Brain microvascular endothelial cell (primary cell): ENCODE measurements around the gene NUDT16.

Experiments used
- DNase-seq: peaks from one replicate; pipeline ENCODE4 v3.0.0-alpha.2; 2020
- H3K27ac ChIP-seq: fragments of 250-450 bp; sonication (Bioruptor Pico); 2 replicates; pipeline ENCODE4 v1.5.1; 2020; ENCODE audit warnings: mild to moderate bottlenecking, moderate library complexity
- H3K27me3 ChIP-seq: fragments of 250-450 bp; sonication (Bioruptor Pico); replicated peaks from 2 replicates; pipeline ENCODE4 v1.5.1; 2020; ENCODE audit warnings: mild to moderate bottlenecking
- H3K36me3 ChIP-seq: fragments of 250-450 bp; sonication (Bioruptor Pico); replicated peaks from 2 replicates; pipeline ENCODE4 v1.5.1; 2020; ENCODE audit warnings: mild to moderate bottlenecking
- H3K4me3 ChIP-seq: 2 replicates; pipeline ENCODE4 v1.5.1; 2011; ENCODE audit warnings: low read depth, mild to moderate bottlenecking, control low read depth, low read length, moderate library complexity
- CTCF ChIP-seq: IDR thresholded peaks from 2 replicates; pipeline ENCODE4 v1.5.1; 2011; ENCODE audit warnings: low read depth, mild to moderate bottlenecking, moderate library complexity, low read length, control low read depth, inconsistent platforms; ENCODE audit errors: missing control alignments
- in situ Hi-C: cut with HindIII; loops from 2 replicates; pipeline ENCODE4 v1.10.0; 2017; ENCODE audit warnings: low sequenced_read_pairs, low pct_ligation_motif_present

Gene NUDT16

DNA sequence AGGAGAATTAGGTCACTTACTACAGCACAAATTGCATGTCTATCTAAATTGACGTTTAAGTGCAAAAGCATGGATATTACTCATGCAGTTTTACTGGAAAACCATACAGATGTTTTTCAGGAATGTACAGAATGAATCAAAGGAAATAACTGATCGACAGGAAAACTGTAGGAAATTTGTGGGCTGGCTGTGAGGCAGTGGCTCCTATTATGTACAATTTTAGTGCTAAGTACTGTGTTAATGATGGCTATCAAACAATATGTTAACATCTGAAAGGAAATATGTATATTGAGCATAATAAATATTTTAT, 6.9 kb downstream of the NUDT16 start:
- H3K27me3 ChIP-seq, result no peaks in the 10 kb centered on the region
- no peaks in the 10 kb centered on the region for H3K36me3 ChIP-seq
- in situ Hi-C loops, result no loop called here
- no peak for TF ChIP-seq CTCF
- H3K4me3 ChIP-seq, result no peak overlapping the region
- no peak overlapping the region for H3K27ac ChIP-seq
- no peak for DNase-seq

DNA sequence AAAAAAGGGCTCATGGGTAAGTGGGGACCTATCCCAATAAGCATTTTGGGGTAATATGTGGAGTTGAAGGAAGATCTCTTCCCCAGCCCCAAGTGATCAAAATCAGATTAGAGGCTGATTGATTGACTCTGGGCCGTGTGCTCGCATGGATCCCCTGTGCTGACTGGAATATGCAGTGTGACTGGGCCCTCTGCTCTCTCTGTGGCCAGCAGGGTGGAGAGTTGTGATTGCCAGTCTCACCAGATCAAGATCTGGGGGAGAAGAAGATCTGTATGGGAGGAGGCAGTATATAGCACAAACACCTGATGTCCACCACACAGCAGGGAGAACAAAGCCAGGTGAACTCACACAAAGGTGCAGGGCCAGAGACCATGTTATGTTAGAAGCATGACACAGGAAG, 8.8 kb downstream of the NUDT16 start:
- no peak for TF ChIP-seq CTCF
- H3K27ac ChIP-seq, result no peak overlapping the region
- in situ Hi-C loops, result no loop called here
- no peak for DNase-seq
- H3K27me3 ChIP-seq, result no peaks in the 10 kb centered on the region
- H3K4me3 ChIP-seq, result no peak overlapping the region
- no peaks in the 10 kb centered on the region for H3K36me3 ChIP-seq

GRCh38 chr3:131393051-131393450, 11.5 kb downstream of the NUDT16 start:
- Histone ChIP-seq H3K36me3 (no peaks in the 10 kb centered on the region), H3K27ac (no peak overlapping the region), H3K4me3 (no peak overlapping the region), H3K27me3 (no peaks in the 10 kb centered on the region)
- DNase-seq, result no peak
- in situ Hi-C loops, result no loop called here
- no peak for TF ChIP-seq CTCF

DNA sequence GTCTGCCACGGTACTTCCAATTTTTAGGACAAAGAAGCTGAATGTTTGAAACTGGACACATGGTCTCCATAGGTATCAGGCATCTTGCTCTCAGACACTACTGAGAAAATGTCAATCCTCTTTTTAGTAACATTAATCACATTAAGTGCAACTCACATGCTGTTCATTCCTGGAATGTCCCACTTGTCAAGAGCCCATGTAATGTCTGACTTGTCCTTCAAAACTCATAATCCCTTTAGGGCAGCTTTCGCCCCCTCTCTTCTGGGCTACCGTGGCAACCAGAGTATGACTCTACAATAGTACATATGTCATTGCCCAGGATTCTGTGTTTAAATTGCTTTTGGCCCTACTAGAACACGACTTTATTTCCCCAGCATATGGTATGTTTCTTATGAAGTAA, 12.3 kb downstream of the NUDT16 start:
- Histone ChIP-seq H3K4me3 (no peak overlapping the region), H3K27me3 (no peaks in the 10 kb centered on the region), H3K36me3 (no peaks in the 10 kb centered on the region), H3K27ac (no peak overlapping the region)
- in situ Hi-C loops, result no loop called here
- no peak for DNase-seq
- no peak for TF ChIP-seq CTCF

- in situ Hi-C loops, result no loop called here
- DNase-seq, result no peak
Observed at GRCh38 chr3:131394400-131394799, 12.8 kb downstream of the NUDT16 start.

More at GRCh38 chr3:131394400-131394799, 12.8 kb downstream of the NUDT16 start:
- Histone ChIP-seq H3K4me3 (no peak overlapping the region), H3K27ac (no peak overlapping the region), H3K36me3 (no peaks in the 10 kb centered on the region), H3K27me3 (no peaks in the 10 kb centered on the region)
- no peak for TF ChIP-seq CTCF
